GM19193 (cell line): Measurements from ENCODE around the gene PSMD4.
A peak's percentile ranks its signal among the peaks of the same experiment; 100 is the strongest.

Source experiments
- POLR2A ChIP-seq: IDR thresholded peaks from 4 replicates; pipeline ENCODE4 v1.6.1; 2011; ENCODE audit not compliant: insufficient read depth, insufficient read length; ENCODE audit errors: extremely low read depth

The PSMD4 gene

DNA sequence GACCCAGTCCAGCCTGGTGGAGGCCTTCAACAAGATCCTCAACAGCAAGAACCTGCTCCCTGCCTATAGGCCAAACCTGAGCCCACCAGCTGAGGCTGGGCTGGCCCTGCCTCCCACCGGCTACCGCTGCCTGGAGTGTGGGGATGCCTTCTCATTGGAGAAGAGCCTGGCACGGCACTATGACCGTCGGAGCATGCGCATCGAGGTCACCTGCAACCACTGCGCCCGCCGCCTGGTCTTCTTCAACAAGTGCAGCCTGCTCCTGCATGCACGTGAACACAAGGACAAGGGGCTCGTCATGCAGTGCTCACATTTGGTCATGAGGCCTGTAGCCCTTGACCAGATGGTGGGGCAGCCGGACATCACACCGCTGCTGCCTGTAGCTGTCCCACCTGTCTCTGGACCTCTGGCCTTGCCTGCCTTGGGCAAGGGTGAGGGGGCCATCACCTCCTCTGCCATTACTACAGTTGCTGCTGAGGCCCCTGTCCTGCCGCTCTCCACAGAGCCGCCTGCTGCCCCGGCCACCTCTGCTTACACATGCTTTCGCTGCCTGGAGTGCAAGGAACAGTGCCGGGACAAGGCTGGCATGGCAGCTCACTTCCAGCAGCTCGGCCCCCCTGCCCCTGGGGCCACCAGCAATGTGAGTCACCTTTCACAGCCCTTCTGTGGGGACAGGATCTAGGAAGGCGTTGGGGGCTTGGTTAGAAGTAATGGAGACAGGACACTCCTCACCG is 33.4 kb downstream of the PSMD4 start:
- TF ChIP-seq POLR2A, result no peak

DNA sequence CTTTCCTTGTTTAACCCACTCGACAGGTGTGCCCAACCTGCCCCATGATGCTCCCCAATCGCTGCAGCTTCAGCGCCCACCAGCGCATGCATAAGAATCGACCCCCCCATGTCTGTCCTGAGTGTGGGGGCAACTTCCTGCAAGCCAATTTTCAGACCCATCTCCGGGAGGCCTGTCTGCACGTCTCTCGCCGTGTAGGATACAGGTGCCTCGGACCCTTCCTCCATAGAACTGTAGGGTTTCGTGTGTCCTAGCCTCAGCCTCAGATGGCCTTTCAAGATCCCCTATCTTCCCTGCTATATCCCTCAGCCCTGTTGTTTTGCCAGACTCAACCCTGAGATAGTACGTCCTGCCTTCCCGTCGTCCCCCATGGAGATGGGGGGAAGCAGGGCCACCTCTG is 34.0 kb downstream of the PSMD4 start:
- peak; percentile 15 for TF ChIP-seq POLR2A

DNA sequence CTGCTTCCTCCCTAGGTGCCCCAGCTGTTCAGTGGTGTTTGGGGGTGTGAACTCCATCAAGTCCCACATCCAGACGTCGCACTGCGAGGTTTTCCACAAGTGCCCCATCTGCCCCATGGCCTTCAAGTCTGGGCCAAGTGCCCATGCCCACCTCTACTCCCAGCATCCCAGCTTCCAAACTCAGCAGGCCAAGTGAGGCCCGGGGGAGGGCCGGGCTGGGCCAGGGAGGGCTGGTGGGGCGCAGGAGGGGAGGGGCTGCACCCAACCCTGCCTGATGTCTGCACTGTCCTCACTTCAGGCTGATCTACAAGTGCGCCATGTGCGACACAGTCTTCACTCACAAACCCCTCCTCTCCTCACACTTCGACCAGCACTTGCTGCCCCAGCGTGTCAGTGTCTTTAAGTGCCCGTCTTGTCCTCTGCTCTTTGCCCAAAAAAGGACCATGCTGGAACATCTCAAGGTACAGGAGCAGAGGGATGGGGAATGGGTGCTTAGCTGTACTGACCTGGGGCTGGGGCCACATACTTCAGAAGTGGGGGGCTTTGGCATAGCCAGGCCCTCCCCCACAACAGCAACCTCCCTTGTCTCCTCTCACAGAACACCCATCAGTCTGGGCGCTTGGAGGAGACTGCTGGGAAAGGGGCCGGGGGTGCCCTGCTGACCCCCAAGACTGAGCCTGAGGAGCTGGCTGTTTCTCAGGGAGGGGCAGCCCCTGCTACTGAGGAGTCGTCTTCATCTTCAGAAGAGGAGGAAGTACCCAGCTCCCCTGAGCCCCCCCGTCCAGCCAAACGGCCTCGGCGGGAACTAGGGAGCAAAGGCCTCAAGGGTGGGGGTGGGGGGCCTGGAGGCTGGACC is 34.8 kb downstream of the PSMD4 start:
- peak; percentile 6 for TF ChIP-seq POLR2A

DNA sequence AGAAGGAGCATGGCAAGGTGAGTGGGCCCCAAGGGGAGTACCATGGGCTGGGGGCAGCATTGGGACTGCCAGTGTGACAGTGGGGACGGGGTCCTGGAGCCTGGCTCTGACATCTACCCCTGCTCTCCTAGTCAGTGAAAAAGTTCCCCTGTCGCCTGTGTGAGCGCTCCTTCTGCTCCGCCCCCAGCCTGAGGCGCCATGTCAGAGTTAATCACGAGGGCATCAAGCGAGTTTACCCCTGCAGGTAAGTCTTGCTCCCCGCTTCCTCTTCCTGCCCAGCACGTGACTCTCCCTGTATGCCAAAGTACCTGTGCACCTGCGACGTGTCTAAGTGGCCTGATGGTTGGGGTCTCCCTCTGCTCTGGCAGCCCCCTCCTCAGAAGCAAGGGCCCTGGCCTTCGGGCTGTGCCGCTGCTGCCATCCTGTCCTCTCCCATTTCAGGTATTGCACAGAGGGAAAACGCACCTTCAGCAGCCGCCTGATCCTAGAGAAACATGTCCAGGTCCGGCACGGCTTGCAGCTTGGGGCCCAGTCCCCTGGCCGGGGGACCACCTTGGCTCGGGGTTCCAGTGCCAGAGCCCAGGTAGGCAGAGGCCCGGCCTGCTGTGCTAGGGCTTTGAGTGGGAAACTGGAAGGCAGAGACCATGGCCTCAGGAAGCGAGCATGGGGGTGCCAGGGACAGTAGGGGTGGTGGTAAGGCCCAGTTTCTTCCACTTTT is 35.6 kb downstream of the PSMD4 start:
- TF ChIP-seq POLR2A, result no peak

DNA sequence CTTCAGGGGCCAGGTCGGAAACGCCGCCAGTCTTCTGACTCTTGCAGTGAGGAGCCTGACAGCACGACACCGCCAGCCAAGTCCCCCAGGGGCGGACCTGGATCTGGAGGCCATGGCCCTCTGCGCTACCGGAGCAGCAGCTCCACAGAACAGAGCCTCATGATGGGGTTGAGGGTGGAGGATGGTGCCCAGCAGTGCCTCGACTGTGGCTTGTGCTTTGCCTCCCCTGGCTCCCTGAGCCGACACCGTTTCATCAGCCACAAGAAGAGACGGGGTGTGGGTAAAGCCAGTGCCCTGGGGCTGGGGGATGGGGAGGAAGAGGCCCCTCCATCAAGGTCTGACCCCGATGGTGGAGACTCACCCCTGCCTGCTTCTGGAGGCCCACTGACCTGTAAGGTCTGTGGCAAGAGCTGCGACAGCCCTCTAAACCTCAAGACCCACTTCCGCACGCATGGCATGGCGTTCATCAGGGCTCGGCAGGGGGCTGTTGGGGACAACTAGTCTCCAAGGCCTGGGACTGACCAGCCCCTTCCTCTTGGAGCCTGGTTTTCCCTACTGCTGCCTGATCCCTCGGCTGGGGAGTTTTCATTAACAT is 36.3 kb downstream of the PSMD4 start:
- TF ChIP-seq POLR2A, result no peak

DNA sequence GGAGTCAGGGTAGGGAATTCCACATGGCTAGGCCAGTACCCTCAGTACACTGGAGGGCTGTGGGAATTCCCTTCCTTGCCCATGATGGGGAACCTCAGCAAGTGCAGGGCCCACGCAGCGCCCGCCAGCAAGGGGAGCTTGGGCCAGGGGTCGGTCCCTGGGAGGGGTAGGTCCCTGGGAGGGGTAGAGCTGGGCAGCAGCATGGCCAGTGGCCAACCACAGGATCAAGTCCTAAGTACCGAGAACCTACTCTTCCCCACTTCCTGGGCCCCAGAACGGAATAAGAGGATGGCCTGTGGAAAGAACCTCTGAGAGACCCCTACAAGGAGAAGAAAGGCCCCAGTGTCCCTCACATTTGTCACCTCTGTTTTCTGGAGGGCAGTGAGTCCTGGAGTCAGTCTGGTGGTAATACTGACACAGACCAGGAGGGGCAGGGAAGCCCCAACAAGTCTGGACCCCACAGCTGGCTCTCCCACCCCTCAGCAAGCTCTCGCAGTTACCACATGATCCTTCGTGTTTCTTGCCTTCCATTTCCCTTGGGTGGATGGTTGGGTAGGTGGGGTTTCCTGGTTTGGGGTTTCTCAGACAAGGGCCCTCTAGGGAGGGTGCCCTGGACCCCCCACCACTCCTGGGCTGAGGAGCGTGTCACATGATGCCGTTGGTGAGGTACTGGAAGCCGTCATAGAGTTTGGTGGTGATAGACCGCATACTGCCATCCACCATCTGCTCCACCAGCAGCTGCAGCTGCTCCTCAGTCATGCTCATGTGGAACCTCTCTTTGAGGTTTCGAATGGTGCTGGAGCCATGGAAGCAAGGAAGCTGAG is 37.9 kb downstream of the PSMD4 start:
- TF ChIP-seq POLR2A, result peak; percentile 31

DNA sequence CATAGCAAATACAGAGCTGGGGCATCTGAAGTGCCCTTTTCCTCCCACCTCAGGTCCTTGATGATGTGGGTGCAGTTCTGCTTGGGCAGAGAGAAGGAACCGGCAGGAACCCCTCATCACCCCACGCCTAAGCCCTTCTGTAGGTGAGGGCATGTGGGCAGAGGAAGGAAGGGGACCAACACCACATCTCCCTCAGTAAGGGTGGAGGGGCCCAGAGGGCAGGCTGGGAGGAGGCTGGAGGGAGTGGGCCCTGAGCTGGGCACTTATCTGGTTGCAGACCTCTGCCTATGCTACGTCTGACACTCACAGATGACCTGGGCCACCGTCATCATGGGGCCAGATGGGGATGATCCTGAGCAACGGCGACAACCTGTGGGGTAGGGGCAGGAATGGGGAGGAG is 38.6 kb downstream of the PSMD4 start:
- no peak for TF ChIP-seq POLR2A

DNA sequence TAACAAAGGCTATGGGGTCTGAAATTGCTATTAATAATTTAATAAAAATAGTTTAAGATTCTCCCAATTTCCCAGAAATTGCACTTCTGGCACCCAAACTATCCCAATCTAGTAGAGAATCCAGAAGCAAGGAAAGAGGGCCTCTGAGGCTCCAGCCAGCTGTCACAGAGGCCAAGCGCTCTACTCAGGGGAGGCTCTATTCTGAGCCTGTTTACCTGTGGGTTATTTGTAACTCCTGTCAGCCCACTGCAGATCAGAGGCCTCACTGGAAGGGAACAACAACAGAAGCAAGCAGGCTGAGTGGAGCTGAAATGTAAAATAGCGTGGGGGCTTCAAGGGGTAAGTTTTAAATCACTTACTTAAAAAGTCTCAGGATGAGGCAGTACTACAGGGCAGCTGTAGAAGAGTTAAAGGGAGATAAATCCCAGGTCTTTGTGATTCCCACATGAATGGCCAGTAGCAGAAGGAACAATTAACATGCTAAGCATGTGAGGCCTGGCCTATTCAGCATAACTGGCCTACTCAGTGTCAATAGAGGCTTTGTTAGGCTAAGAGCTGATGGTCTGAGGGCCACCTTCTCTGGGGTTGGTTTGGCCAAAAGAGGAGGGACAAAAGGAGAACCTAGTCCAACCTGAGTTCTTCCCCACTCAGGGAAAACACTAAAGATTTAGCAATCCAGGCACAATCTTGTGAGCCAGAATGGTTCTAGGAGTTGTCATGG is 40.4 kb downstream of the PSMD4 start:
- no peak for TF ChIP-seq POLR2A

DNA sequence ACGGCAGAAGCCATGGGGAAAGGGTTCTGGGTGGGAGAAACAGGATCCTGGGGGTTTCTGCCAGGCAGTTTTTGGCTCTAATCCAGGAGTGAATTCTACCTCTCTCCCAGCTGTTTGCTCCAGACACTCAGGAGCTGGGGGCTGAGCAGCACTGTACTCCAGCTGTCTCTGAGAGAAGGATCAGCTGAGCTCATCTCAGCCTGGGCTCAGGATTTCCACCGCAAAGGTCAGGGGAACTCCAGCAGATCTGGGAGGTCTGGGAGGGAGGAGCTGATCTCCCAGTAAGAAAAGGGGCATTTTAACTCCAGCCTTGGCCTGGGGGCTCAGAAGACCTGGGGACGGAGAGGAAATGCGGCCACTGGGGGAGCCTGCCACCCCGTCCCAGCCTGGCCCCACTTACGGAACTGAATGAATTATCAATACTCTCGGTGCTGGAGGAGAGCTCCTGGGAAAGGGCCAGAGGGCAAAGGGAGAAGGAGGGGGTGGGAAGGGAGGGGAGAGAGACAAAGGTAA is 55.3 kb downstream of the PSMD4 start:
- no peak for TF ChIP-seq POLR2A

DNA sequence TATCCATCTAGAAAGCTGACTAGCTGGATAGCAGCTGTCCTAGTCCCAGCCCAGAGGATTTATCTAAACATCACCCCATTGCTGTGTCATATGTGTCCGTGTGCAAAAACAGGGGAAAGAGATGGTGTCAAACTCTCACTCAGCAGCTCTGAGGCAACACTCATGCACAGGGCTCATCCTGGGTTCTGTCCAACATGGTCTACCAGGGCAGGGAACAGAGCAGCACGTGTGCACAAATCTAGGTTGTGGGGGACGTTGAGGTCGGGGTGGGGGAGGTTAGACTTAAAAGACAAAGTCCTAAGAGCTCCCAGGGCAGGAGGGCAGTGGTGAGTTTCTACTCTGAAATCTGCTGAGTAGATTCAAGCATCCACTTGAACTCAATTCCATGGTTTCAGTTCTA is 56.5 kb downstream of the PSMD4 start:
- no peak for TF ChIP-seq POLR2A

DNA sequence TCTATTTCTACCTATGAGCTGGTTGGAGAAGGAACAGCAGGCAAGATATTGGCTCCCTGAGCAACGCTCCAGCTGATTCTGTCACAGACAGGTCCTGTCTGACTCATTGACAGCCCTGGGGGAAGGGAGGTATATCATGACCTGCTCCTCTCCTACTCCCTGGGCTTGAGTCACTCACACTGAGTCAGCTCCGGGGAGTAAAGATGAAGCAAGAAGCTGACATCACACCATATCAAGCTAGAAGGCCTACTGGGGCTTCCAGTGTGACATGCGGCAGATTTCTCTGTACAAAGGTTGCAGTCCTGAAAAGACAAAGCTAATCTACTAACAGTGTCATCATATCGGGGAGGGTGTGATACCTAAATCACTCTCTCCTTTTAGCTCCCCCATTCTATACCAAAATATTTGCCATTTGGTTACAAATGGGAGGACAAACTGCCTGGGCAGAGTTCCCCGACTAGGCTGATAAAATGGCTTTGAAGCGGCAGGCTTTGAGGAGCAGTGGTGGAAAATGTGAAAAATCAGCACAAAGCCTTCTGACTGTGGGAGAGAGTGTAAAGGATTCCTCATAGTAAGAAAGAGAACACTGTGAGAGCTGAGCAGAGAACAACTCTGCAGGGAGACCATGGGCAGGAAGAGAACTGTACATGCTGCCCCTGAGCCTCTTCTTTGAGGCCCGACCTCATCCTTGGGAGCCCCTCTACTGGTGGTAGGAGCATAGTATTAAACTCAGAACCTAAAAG is 57.2 kb downstream of the PSMD4 start:
- no peak for TF ChIP-seq POLR2A

DNA sequence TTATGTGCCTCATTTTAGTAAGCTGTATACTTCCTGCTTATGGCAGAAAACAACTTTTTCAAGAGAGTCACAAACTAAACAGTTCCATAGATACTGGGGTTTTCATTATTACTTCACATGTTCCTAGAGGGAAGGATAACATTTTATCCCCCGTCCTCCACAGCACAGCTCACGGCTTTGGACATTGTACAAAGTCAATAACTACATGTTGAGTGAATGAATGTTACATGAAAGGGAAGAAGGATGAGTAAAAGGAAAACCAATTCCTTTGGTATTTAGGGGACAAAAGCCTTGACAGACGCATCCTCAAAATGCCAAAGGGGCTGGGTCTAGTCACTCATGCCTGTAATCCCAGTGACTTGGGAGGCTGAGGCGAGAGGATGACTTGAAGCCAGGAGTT is 57.9 kb downstream of the PSMD4 start:
- TF ChIP-seq POLR2A, result no peak

DNA sequence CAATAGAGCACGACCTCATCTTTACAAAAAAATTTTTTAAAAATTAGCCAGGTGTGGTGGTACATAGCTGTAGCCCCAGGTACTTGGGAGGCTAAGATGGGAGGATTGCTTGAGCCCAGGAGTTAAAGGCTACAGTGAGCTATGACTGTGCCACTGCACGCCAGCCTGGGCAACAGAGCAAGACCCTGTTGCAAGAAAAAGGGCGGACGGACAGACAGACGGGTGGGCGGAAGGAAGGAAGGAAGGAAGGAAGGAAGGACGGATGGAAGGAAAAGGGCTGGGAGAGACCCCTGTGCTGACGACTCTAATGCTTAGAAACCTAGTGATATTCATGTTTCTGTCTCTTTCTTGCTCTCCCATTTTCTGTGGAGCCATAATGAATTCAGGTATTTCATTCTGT is 58.3 kb downstream of the PSMD4 start:
- TF ChIP-seq POLR2A, result no peak
